Adrenal gland (tissue), 12 donors: Measurements from ENCODE around the gene P3H2. TPM values are rescaled to one million over a fixed set of nuclear protein-coding genes. Genes with fewer than 3 reads are reported as not detected.

Source experiments
- DNase-seq, 7 donors: peaks; one replicate each; pipeline ENCODE4 v3.0.0-alpha.2; 2019 to 2020
- H3K27ac ChIP-seq, 5 donors: fragments of 200-600 bp; sonication (generic) in 4 of 5; 1 replicate in 3 of 5; 2 replicates in 2 of 5; pipeline versions ENCODE4 v1.5.1 to v1.8.0; 2016 to 2020; ENCODE audit warnings: mild to moderate bottlenecking in 1 of 5
- H3K27me3 ChIP-seq: fragments of 200-600 bp; 2 replicates; pipeline ENCODE4 v1.8.0; 2021
- H3K36me3 ChIP-seq, 2 donors: fragments of 200-600 bp; replicated peaks in 1 of 2; 1 replicate in 1 of 2; 2 replicates in 1 of 2; pipeline versions ENCODE4 v1.5.1 to v1.8.0; 2018 to 2022
- H3K4me1 ChIP-seq, 2 donors: fragments of 200-600 bp; replicated peaks in 1 of 2; 1 replicate in 1 of 2; 2 replicates in 1 of 2; pipeline versions ENCODE4 v1.5.1 to v1.8.0; 2018 to 2021
- H3K4me3 ChIP-seq, 4 donors: fragments of 200-600 bp; sonication (generic) in 3 of 4; one replicate each; pipeline ENCODE4 v1.5.1; 2016 to 2018
- H3K9me3 ChIP-seq, 3 donors: fragments of 200-600 bp; sonication (generic) in 1 of 3; replicated peaks in 1 of 3; 1 replicate in 2 of 3; 2 replicates in 1 of 3; pipeline versions ENCODE4 v1.5.1 to v1.8.0; 2016 to 2021
- POLR2A ChIP-seq, 2 donors: fragments of 450-650 bp; IDR thresholded peaks; one replicate each; pipeline ENCODE4 v1.6.1; 2017; ENCODE audit warnings: antibody characterized with exemption in 2 of 2, mild to moderate bottlenecking in 2 of 2, moderate library complexity in 1 of 2
- WGBS, 4 donors: extraction: QIAGEN DNeasy Blood & Tissue Kit in 2 of 4; methylation state at CpG; one replicate each; pipeline versions ENCODE4 v1.1.5 to v1.1.7; 2013 to 2017; 5-methylcytosine and 5-hydroxymethylcytosine counted together
- intact Hi-C, 2 donors: fragments of 100-400 bp; cut with DNase I; formaldehyde crosslinking; loops; one replicate each; pipeline versions ENCODE4 v1.14.1 to v1.15.0; 2022 to 2023
- polyA plus RNA-seq, 3 donors: library from polyadenylated mRNA; stranded (reverse); fragments of 200-250 nt in 2 of 3; fragments of 350-450 nt in 1 of 3; fragmentation: Illumina TruSeq in 1 of 3; extraction: RNeasy Lipid Tissue Mini Kit (QIAGEN cat#74804) in 1 of 3; gene quantifications; one replicate each; pipeline ENCODE4 v1.2.3, GENCODE V29; 2013 to 2014
- total RNA-seq, 9 donors: library from RNA; depleted of rRNA in 4 of 9; stranded (reverse); fragments of >200 nt in 4 of 9; fragments of 120-200 nt in 1 of 9; fragmentation: NEBNext Ultra II Directional in 1 of 9; extraction: Animal tissue kit (Norgen Biotek cat#: 25700) in 1 of 9; gene quantifications; one replicate each; pipeline versions ENCODE4 v1.1.0 to v1.2.4, GENCODE V29; 2013 to 2023
- TF ChIP-seq, protein P1 (sequence below), 6 experiments: fragments of 450-650 bp in 4 of 6; fragments of 200-600 bp in 2 of 6; sonication (generic) in 1 of 6; IDR thresholded peaks; 1 replicate in 5 of 6; 2 replicates in 1 of 6; pipeline versions ENCODE4 v1.5.1 to v1.8.0; 2016 to 2021; ENCODE audit warnings: antibody characterized with exemption in 6 of 6, mild to moderate bottlenecking in 2 of 6, moderate library complexity in 1 of 6
- donor health status: healthy with polysubstance abuse.
- donor health status: Bipolar disorder and iron deficiency.
- donor health status: DM: yes; HTN: yes; CAD: no.
- donor health status: DM: no; HTN: no; CAD: no.
- donor health status: DM: no; HTN: no; CAD: no.
- donor health status: DM: yes; HTN: yes; CAD: no.

The P3H2 gene
- total and polyA plus RNA-seq, 12 donors: 22.8 to 175 (median 88.1) TPM

GRCh38 chr3:190088890-190089289 lies 31.8 kb downstream of the P3H2 start:
- TF ChIP-seq POLR2A (IDR thresholded peaks at IDR 0.05): peak in 1 of 2 donors; percentile 29
- TF ChIP-seq, protein P1, sequence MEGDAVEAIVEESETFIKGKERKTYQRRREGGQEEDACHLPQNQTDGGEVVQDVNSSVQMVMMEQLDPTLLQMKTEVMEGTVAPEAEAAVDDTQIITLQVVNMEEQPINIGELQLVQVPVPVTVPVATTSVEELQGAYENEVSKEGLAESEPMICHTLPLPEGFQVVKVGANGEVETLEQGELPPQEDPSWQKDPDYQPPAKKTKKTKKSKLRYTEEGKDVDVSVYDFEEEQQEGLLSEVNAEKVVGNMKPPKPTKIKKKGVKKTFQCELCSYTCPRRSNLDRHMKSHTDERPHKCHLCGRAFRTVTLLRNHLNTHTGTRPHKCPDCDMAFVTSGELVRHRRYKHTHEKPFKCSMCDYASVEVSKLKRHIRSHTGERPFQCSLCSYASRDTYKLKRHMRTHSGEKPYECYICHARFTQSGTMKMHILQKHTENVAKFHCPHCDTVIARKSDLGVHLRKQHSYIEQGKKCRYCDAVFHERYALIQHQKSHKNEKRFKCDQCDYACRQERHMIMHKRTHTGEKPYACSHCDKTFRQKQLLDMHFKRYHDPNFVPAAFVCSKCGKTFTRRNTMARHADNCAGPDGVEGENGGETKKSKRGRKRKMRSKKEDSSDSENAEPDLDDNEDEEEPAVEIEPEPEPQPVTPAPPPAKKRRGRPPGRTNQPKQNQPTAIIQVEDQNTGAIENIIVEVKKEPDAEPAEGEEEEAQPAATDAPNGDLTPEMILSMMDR (IDR thresholded peaks at IDR 0.05): no peak
- Histone ChIP-seq H3K27me3 (no peaks in the 10 kb centered on the region), H3K27ac (peak overlapping the region in 3 of 5 donors; percentile 17 to 38 (median 26)), H3K36me3 (no peaks in the 10 kb centered on the region), H3K9me3 (no peaks in the 10 kb centered on the region), H3K4me3 (no peak overlapping the region), H3K4me1 (peaks cover 21 to 60% of the 10 kb centered on the region in 2 donors)
- intact Hi-C loops: no loop called here
- DNase-seq: peak in 4 of 7 donors; percentile 43 to 72 (median 60)
- WGBS, 4 donors: 66 to 81% (median 73%) methylated on average over 9 of the region's 9 CpGs

DNA sequence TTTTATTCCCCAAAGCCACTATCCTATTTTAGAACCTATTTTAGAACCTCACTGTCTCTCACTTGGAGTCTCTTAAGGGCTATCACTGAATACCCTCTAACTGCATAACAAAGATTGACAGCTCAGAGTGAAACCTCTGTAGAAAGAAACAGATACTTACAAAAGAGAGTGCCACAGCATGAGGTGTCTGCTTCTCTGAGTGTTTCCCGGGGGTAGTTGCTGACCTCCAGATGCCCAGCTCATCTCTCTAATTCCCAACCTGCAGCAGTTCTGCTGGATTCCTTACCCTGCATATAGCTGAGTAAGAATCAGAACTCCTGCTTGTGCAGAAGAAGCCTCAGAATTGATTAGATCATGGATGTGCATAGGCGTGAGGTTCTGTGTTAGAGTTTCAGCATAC lies 34.5 kb downstream of the P3H2 start:
- Histone ChIP-seq H3K27me3 (no peaks in the 10 kb centered on the region), H3K36me3 (no peaks in the 10 kb centered on the region), H3K9me3 (no peaks in the 10 kb centered on the region), H3K4me3 (no peak overlapping the region), H3K27ac (no peak overlapping the region), H3K4me1 (peaks cover 0 to 34% of the 10 kb centered on the region in 2 donors)
- no peak for DNase-seq
- TF ChIP-seq, protein P1 (IDR thresholded peaks at IDR 0.05): no peak
- TF ChIP-seq POLR2A (IDR thresholded peaks at IDR 0.05): no peak
- WGBS, 4 donors: 79 to 90% (median 81%) methylated on average over 2 of the region's 2 CpGs
- intact Hi-C loops: no loop called here

GRCh38 chr3:190084983-190085382 lies 35.7 kb downstream of the P3H2 start:
- Histone ChIP-seq H3K9me3 (no peaks in the 10 kb centered on the region), H3K27ac (no peak overlapping the region), H3K36me3 (no peaks in the 10 kb centered on the region), H3K4me3 (no peak overlapping the region), H3K4me1 (peaks cover 0 to 29% of the 10 kb centered on the region in 2 donors), H3K27me3 (no peaks in the 10 kb centered on the region)
- 60 to 90% (median 75%) methylated on average over 3 of the region's 3 CpGs for WGBS, 4 donors
- intact Hi-C loops: no loop called here
- no peak for TF ChIP-seq POLR2A (IDR thresholded peaks at IDR 0.05)
- TF ChIP-seq, protein P1 (IDR thresholded peaks at IDR 0.05): no peak
- DNase-seq: no peak

DNA sequence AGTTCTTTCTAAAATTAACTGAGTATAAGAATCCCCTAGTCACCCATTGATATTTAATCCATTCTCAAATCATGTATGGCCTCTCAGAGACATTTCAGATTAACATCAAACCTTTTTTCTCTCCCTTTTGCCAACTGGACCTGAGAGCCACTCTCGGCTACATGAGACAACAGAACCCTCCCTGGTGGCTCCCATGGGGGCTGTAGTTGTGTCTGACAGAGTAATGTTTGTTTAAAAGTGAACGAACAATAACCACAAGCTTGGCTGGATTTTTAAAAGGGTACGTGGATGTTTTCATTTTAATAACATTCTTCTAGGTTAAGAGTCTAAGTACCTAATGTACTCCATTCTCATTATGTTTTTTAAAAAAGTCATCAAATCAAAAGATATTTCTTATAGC lies 37.1 kb downstream of the P3H2 start:
- 80 to 89% (median 81%) methylated on average over 3 of the region's 3 CpGs for WGBS, 4 donors

More for the DNA sequence above, 37.1 kb downstream of the P3H2 start:
- H3K4me1 ChIP-seq: peaks cover 0 to 22% of the 10 kb centered on the region in 2 donors
- no peaks in the 10 kb centered on the region for H3K36me3 ChIP-seq
- DNase-seq: no peak
- no peaks in the 10 kb centered on the region for H3K27me3 ChIP-seq
- H3K9me3 ChIP-seq: no peaks in the 10 kb centered on the region
- TF ChIP-seq, protein P1 (IDR thresholded peaks at IDR 0.05): no peak
- no peak for TF ChIP-seq POLR2A (IDR thresholded peaks at IDR 0.05)
- H3K4me3 ChIP-seq: no peak overlapping the region
- intact Hi-C loops: no loop called here
- H3K27ac ChIP-seq: no peak overlapping the region
